Mesenchymal stem cell (in vitro differentiated cells and primary cell): Measurements from ENCODE around the gene TST.

Source experiments
- DNase-seq: peaks from one replicate; pipeline ENCODE4 v3.0.0-alpha.2; 2013
- H2AFZ ChIP-seq: one replicate; pipeline ENCODE4 v1.6.1; 2013; ENCODE audit warnings: low read depth, mild to moderate bottlenecking, control low read depth, inconsistent platforms, low read length, moderate library complexity
- H2AK5ac ChIP-seq: 2 replicates; pipeline ENCODE4 v1.6.1; 2013; ENCODE audit warnings: low read length, moderate library complexity, mild to moderate bottlenecking, inconsistent platforms; ENCODE audit not compliant: severe bottlenecking
- H2BK120ac ChIP-seq: one replicate; pipeline ENCODE4 v1.6.1; 2013; ENCODE audit warnings: low read depth, mild to moderate bottlenecking, inconsistent platforms, low read length, moderate library complexity
- H2BK12ac ChIP-seq, 2 experiments: one replicate each; pipeline ENCODE4 v1.6.1; 2013; ENCODE audit warnings: inconsistent platforms in 2 of 2, low read length in 2 of 2, mild to moderate bottlenecking in 2 of 2, moderate library complexity in 2 of 2, control low read depth in 1 of 2
- H2BK15ac ChIP-seq: one replicate; pipeline ENCODE4 v1.6.1; 2013; ENCODE audit warnings: mild to moderate bottlenecking, low read depth, inconsistent platforms; ENCODE audit not compliant: poor library complexity, severe bottlenecking
- H2BK5ac ChIP-seq: 2 replicates; pipeline ENCODE4 v1.6.1; 2013; ENCODE audit warnings: low read depth, mild to moderate bottlenecking, low read length, control low read depth, inconsistent platforms; ENCODE audit not compliant: poor library complexity, severe bottlenecking
- H3K14ac ChIP-seq, 2 experiments: one replicate each; pipeline ENCODE4 v1.6.1; 2013; ENCODE audit warnings: inconsistent platforms in 2 of 2, low read length in 2 of 2, control low read depth in 1 of 2, mild to moderate bottlenecking in 1 of 2, moderate library complexity in 1 of 2
- H3K18ac ChIP-seq, 2 experiments: one replicate each; pipeline ENCODE4 v1.6.1; 2013; ENCODE audit warnings: inconsistent platforms in 2 of 2, low read length in 2 of 2, control low read depth in 1 of 2, low read depth in 1 of 2, mild to moderate bottlenecking in 1 of 2
- H3K23ac ChIP-seq, 2 experiments: one replicate each; pipeline ENCODE4 v1.6.1; 2013; ENCODE audit warnings: inconsistent platforms in 2 of 2, low read length in 2 of 2, mild to moderate bottlenecking in 2 of 2, moderate library complexity in 2 of 2, control low read depth in 1 of 2
- H3K27ac ChIP-seq: 2 replicates; pipeline ENCODE4 v1.5.1; 2013; ENCODE audit warnings: mild to moderate bottlenecking, moderate library complexity, low read length, control low read depth, inconsistent platforms; ENCODE audit not compliant: poor library complexity, severe bottlenecking
- H3K27me3 ChIP-seq, 2 experiments: 2 replicates each; pipeline versions ENCODE4 v1.6.1 to v1.7.0; 2013; ENCODE audit warnings: low read length in 2 of 2, mild to moderate bottlenecking in 2 of 2, moderate library complexity in 2 of 2, control low read depth in 1 of 2, inconsistent platforms in 1 of 2; ENCODE audit not compliant: control insufficient read depth in 1 of 2, insufficient read depth in 1 of 2
- H3K36me3 ChIP-seq, 2 experiments: 2 replicates each; pipeline versions ENCODE4 v1.6.1 to v1.7.0; 2013; ENCODE audit warnings: low read length in 2 of 2, control low read depth in 1 of 2, inconsistent platforms in 1 of 2, low read depth in 1 of 2, mild to moderate bottlenecking in 1 of 2; ENCODE audit not compliant: insufficient read depth in 2 of 2, control insufficient read depth in 1 of 2
- H3K4ac ChIP-seq, 2 experiments: one replicate each; pipeline ENCODE4 v1.6.1; 2013; ENCODE audit warnings: inconsistent platforms in 2 of 2, low read length in 2 of 2, mild to moderate bottlenecking in 2 of 2, moderate library complexity in 2 of 2, control low read depth in 1 of 2, low read depth in 1 of 2
- H3K4me1 ChIP-seq: 2 replicates; pipeline ENCODE4 v1.6.1; 2013; ENCODE audit warnings: low read depth, low read length, control low read depth; ENCODE audit not compliant: control insufficient read depth, insufficient read depth
- H3K4me2 ChIP-seq: 2 replicates; pipeline ENCODE4 v1.6.1; 2013; ENCODE audit warnings: low read length, mild to moderate bottlenecking, inconsistent platforms; ENCODE audit not compliant: poor library complexity, severe bottlenecking
- H3K4me3 ChIP-seq, 2 experiments: 2 replicates each; pipeline versions ENCODE4 v1.5.1 to v1.7.0; 2013; ENCODE audit warnings: low read length in 2 of 2, mild to moderate bottlenecking in 2 of 2, control low read depth in 1 of 2, low read depth in 1 of 2; ENCODE audit not compliant: insufficient read depth in 1 of 2
- H3K79me1 ChIP-seq: replicated peaks from 2 replicates; pipeline ENCODE4 v1.6.1; 2013; ENCODE audit warnings: mild to moderate bottlenecking, control low read depth, low read length, inconsistent platforms; ENCODE audit not compliant: poor library complexity, severe bottlenecking
- H3K9ac ChIP-seq: 2 replicates; pipeline ENCODE4 v1.7.0; 2013; ENCODE audit warnings: mild to moderate bottlenecking, low read length, moderate library complexity
- H3K9me3 ChIP-seq: 2 replicates; pipeline ENCODE4 v1.7.0; 2013; ENCODE audit warnings: mild to moderate bottlenecking, low read length; ENCODE audit not compliant: control insufficient read depth
- H4K8ac ChIP-seq: one replicate; pipeline ENCODE4 v1.6.1; 2013; ENCODE audit warnings: inconsistent platforms, mild to moderate bottlenecking, low read length, moderate library complexity
- H4K91ac ChIP-seq: one replicate; pipeline ENCODE4 v1.6.1; 2013; ENCODE audit warnings: mild to moderate bottlenecking, low read length, inconsistent platforms
- WGBS: methylation state at CpG from one replicate; pipeline ENCODE4 v1.1.7; 2013; ENCODE audit warnings: mixed read lengths; 5-methylcytosine and 5-hydroxymethylcytosine counted together

The TST gene

DNA sequence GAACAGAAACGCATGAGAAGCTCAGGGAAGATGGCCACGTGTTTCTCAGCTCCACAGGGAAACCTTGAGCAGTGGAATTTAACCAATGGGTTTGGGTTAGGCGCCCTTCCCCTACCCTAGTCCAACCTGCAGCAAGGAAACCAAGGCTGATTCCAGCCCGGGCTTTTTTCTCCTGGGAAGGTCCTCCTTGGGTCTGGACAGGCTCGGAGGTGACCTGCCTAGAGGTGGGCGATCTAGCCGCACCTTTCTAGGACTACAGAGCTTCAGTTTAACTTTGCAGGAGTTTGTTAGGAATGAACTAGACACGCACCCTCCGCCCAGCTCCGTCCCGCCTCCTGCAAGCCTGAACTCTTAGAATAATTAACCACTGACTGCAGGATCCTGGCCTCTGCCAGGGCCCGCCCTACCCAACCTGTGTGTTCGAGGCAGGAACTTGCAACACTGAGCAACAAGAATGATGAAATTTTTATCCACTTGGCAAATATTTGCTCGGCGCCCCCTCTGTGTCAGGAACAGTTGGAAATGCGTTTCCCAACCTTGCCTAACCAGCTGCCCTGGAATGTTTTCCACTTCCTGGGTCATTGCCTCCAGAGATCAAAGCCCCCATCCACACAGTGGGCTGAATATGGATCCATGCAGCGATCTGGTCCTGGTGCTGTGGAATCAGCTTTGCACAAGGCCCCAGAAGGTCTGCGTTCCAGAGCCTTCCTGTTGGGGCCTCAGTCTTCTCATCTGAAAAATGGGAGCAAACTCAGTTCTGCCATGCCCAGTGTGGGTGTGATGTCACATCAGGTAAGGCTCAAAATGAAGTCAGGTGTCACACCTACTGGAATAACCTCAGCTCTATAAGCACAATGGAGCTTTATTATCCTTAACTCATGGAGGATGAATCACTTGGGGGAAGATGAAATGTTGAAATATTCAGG, 13.6 kb upstream of the TST start:
- Histone ChIP-seq H3K27ac (peak overlapping the region; percentile 85), H3K18ac (no peak overlapping the region), H3K23ac (no peak overlapping the region), H2BK5ac (peak overlapping the region; percentile 47), H3K27me3 (peaks cover 5 to 29% of the 10 kb centered on the region in 2 experiments), H2AK5ac (peak overlapping the region; percentile 51), H2BK15ac (no peak overlapping the region), H3K4me3 (no peak overlapping the region), H2AFZ (no peak overlapping the region), H2BK120ac (no peak overlapping the region), H3K14ac (no peak overlapping the region), H3K4ac (no peak overlapping the region), H3K36me3 (peaks cover 16 to 22% of the 10 kb centered on the region in 2 experiments), H4K91ac (no peak overlapping the region), H4K8ac (no peak overlapping the region), H3K9me3 (no peaks in the 10 kb centered on the region), H3K9ac (no peak overlapping the region), H2BK12ac (no peak overlapping the region), H3K4me1 (peaks cover 28% of the 10 kb centered on the region), H3K4me2 (peak overlapping the region; percentile 78), H3K79me1 (peaks cover 11% of the 10 kb centered on the region)
- WGBS, result 78% methylated on average over 18 of the region's 18 CpGs
- peak; percentile 63 for DNase-seq

DNA sequence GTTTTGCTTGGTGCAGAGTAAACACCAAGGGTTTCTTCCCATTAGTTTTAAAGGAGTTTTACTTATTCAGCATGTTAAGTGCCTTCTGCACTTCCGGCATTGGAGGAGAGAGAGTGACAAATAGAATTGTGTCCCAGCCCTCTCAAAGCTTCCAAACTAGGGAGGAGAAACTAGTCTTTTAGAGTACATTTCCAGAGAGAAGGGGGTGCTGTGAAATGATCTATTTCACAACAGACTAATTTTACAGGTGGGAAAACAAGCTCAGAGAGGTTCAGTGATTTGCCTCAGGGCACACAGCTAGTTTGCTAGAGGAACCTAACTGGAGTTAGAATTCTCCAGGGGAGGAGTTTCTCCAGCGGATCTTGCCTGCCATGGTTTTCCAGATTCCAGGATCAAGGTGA, 12.9 kb upstream of the TST start:
- Histone ChIP-seq H3K79me1 (peaks cover 14% of the 10 kb centered on the region), H3K9me3 (no peaks in the 10 kb centered on the region), H3K36me3 (peaks cover 23 to 28% of the 10 kb centered on the region in 2 experiments), H2BK120ac (no peak overlapping the region), H3K18ac (no peak overlapping the region), H2BK15ac (no peak overlapping the region), H3K4me3 (no peak overlapping the region), H3K27ac (peak overlapping the region; percentile 85), H3K9ac (no peak overlapping the region), H2BK5ac (peak overlapping the region; percentile 47), H4K8ac (no peak overlapping the region), H2BK12ac (no peak overlapping the region), H3K27me3 (peaks cover 0 to 24% of the 10 kb centered on the region in 2 experiments), H4K91ac (no peak overlapping the region), H3K14ac (no peak overlapping the region), H2AK5ac (peak overlapping the region; percentile 34), H3K4ac (no peak overlapping the region), H3K4me1 (peaks cover 28% of the 10 kb centered on the region), H3K4me2 (peak overlapping the region; percentile 78), H3K23ac (no peak overlapping the region), H2AFZ (no peak overlapping the region)
- 56% methylated on average over 2 of the region's 2 CpGs for WGBS
- peak; percentile 49 for DNase-seq

DNA sequence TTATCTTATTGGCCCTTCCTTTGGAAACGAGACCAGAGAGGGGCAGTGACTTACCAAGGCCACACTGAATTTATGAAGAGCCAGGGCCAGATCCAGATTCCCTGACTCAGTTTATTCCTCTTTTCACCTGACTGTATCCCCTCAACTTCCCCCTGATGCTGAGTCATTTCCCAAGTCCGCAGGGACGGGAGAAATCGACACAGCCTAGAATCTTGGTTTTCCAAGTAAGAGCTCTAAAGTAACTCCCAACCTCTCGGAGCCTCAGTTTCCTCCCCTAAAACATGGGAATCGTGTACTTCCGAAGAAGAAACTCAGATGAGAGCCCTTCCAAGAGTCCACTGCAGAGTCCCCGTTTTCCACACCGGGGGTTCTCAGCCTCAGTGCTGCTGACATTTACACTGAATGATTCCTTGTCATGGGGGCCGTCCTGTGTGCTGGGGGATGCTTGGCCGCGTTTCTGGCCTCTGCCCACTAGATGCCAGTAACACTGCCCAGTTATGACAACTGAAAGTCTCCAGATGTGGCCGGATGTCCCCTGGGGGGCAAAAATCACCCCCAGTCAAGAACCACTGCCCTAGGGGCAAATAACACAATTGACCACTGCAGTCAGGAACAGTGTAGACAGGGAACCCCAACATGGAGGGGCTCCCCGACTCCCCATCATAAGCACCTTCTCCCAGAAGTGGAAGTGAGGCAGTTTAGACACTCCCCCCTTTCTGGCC, 11.5 kb upstream of the TST start:
- no peak overlapping the region for H3K27ac ChIP-seq
- no peak overlapping the region for H3K4me3 ChIP-seq
- no peak overlapping the region for H2BK5ac ChIP-seq
- DNase-seq, result no peak
- H4K91ac ChIP-seq, result no peak overlapping the region
- 86% methylated on average over 14 of the region's 14 CpGs for WGBS
- H4K8ac ChIP-seq, result no peak overlapping the region
- no peak overlapping the region for H2BK15ac ChIP-seq
- no peak overlapping the region for H2AFZ ChIP-seq
- H2BK12ac ChIP-seq, result no peak overlapping the region
- H3K4ac ChIP-seq, result no peak overlapping the region
- H3K9ac ChIP-seq, result no peak overlapping the region
- H3K14ac ChIP-seq, result no peak overlapping the region
- H3K27me3 ChIP-seq, result peaks cover 0 to 14% of the 10 kb centered on the region in 2 experiments
- peaks cover 34 to 42% of the 10 kb centered on the region in 2 experiments for H3K36me3 ChIP-seq
- peak overlapping the region; percentile 86 for H2AK5ac ChIP-seq
- H3K4me1 ChIP-seq, result peaks cover 28% of the 10 kb centered on the region
- no peak overlapping the region for H3K18ac ChIP-seq
- no peak overlapping the region for H3K23ac ChIP-seq
- peaks cover 24% of the 10 kb centered on the region for H3K79me1 ChIP-seq
- no peaks in the 10 kb centered on the region for H3K9me3 ChIP-seq
- H3K4me2 ChIP-seq, result no peak overlapping the region
- H2BK120ac ChIP-seq, result no peak overlapping the region
